Endometrial microvascular endothelial cells (primary cell): ENCODE data around the gene PRKACB. TPM values are rescaled to one million over a fixed set of nuclear protein-coding genes. Genes with fewer than 3 reads are reported as not detected.
"Not testable (repeated sequence)": the region's sequence is repeated elsewhere in the genome, so short reads cannot be mapped to it uniquely, and the experiment has no call there.

Experiments
- in situ Hi-C: cut with HindIII; loops from 2 replicates; pipeline ENCODE4 v1.10.0; 2017; ENCODE audit warnings: low sequenced_read_pairs, low pct_unique_long_range_greater_than_20kb; ENCODE audit errors: inconsistent ontology term
- total RNA-seq: library from RNA; depleted of rRNA; stranded (reverse); fragments of >200 nt; gene quantifications from one replicate; pipeline ENCODE4 v1.2.3, GENCODE V29; 2015; ENCODE audit errors: inconsistent ontology term

PRKACB gene
- 95.0 TPM for total RNA-seq

DNA sequence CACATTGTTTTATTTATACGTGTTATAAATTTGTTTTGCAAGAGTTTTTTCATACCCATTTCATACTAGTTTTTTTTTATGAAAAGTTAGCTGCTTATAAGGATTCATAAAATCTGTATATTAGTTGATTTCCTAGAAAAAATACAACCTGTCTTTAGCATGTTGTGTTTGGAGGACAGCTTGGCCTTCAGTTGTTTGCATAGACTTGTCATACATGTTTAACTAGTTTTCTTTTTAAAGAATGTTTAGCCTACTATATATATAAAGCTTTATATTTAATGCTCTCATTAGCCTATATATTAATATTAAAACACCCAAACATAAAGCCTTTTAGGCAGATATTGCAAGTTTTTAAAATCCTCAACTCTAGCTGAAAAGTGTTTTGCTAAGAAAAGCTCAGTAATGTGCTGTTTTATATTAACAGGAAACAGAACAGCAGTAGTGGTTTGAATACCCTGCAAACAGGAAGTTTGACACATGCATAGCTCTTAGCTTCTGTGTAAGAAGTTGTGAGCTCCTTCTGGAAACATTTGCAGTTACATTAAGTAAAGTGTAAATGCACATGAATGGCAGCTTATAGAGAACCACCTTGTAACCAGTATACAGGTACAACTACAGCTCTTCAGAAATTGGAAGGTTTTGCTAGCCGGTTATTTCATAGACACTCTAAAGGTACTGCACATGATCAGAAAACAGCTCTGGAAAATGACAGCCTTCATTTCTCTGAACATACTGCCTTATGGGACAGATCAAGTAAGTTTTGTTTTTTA lies at the start of gene PRKACB:
Gene PRKACB, plus strand, starts transcription at position 476 of the 770 bp plus-strand sequence. Its CDS starts 91 bp downstream, at position 567.
- in situ Hi-C loops: no loop called here

DNA sequence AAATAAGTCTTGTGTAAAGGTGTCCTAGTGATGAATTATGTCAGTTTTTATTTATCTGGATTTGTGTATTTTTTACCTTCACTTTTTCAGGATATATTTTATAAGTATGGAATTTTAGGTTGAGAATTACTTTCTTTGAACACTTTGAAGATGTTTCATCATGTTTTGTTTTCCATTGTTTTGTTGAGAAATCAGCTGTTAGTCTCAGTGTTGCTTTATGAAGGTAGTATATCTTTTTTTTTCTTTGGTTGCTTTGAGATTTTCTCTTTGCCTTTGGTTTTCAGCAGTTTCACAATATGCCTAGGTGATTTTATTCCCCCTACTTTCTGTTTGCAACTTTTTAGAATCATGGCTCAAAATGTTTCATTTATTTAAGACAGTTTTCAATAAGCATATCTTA lies 48.8 kb upstream of the PRKACB start:
- in situ Hi-C loops: no loop called here

- in situ Hi-C loops: no loop called here
Observed at GRCh38 chr1:84096176-84096575, 47.9 kb upstream of the PRKACB start.

GRCh38 chr1:84101204-84101603 lies 42.9 kb upstream of the PRKACB start:
- in situ Hi-C loops: no loop called here

GRCh38 chr1:84103197-84103992 lies 40.7 kb upstream of the PRKACB start:
- in situ Hi-C loops: no loop called here

GRCh38 chr1:84107538-84107937 lies 36.5 kb upstream of the PRKACB start:
- in situ Hi-C loops: not testable (repeated sequence)

GRCh38 chr1:84107955-84108354 lies 36.1 kb upstream of the PRKACB start:
- in situ Hi-C loops: no loop called here

DNA sequence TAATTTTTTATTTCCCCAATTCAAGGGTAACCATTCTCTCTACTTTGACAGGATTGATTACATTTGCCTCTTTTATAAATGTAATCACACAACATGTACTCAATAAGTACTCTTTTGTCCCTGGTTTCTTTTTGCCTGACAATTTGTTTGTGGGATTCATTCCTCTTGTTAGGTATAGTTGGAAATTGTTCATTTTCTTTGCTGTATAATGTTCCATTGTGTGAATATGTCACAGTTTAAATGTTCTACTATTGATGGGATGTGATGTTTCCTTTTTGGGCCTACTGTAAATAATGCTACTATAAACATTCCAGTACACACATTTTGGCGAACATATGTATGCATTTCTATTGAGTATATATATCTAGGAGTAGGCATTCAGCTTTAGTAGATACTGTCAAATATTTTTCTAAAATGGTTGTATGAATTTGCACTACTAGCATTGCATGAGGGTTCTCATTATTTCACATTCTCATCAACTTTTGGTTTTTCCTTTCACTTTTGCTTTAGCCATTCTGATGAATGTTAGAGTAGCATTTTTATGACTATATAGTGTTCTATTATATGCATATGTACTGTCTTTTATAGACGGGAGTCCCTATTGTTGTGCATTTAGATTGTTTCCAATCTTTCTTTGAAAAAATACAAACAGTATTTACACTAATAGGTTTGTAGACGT lies 35.0 kb upstream of the PRKACB start:
- in situ Hi-C loops: no loop called here

DNA sequence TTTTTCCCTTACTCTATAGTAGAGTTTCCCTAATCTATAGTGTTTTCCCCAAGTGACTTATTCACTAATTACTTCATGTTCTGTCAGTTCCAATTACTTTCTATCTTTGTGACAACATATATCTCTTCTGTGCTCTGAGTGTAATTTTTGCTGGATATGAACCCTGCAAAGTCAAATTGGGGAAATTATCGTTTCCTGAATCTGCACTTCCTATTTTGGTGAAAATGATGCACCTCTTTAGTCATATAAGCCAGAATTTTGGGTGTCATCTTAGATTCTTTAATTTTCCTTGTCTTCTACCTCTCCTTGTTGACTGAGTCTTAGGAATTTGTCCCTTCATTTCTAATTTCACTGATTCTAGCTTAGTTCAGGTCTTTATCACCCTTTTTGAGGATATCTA lies 33.4 kb upstream of the PRKACB start:
- in situ Hi-C loops: no loop called here

DNA sequence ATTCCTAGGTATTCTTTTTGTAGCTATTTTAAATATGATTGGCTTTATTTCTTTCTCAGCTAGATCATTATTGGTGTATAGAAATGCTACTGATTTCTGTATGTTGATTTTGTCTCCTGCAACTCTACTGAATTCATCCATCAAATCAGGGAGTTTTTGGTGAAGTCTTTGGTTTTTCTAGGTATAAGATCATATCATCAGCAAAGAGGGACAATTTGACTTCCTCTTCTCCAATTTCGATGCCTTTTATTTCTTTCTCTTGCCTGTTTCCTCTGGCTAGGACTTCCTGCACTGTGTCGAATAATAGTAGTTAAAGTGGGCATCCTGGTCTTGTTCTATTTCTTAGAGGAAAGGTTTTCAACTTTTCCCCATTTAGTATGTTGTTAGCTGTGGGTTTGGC lies 27.5 kb upstream of the PRKACB start:
- in situ Hi-C loops: no loop called here

GRCh38 chr1:84117868-84118267 lies 26.2 kb upstream of the PRKACB start:
- in situ Hi-C loops: no loop called here

- in situ Hi-C loops: no loop called here
Observed at GRCh38 chr1:84121360-84121759, 22.7 kb upstream of the PRKACB start.

GRCh38 chr1:84122780-84123382 lies 21.2 kb upstream of the PRKACB start:
- in situ Hi-C loops: no loop called here

GRCh38 chr1:84133479-84133878 lies 10.6 kb upstream of the PRKACB start:
- in situ Hi-C loops: no loop called here

- in situ Hi-C loops: no loop called here
Observed at GRCh38 chr1:84135341-84135740, 8.7 kb upstream of the PRKACB start.

GRCh38 chr1:84141182-84142003 lies 2.7 kb upstream of the PRKACB start:
- in situ Hi-C loops: no loop called here

DNA sequence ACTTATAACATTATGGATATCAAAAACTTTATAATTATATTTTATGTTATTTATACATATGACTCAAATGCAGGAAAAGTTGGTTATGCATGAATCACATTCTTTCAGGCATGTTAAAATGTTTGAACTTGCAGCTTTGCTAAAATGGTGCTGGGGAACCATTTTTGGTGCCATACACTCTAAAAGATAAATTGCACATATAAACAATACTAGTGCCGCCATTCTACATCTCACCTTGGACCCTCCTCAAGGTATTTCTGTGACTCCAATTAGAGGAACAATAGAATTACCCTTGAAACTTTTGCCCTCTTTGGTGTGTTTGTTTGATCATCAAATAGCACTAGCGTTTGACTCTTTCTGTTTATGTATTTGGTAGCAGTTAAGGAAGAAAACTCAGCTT lies 997 bp downstream of the PRKACB start:
- in situ Hi-C loops: no loop called here

DNA sequence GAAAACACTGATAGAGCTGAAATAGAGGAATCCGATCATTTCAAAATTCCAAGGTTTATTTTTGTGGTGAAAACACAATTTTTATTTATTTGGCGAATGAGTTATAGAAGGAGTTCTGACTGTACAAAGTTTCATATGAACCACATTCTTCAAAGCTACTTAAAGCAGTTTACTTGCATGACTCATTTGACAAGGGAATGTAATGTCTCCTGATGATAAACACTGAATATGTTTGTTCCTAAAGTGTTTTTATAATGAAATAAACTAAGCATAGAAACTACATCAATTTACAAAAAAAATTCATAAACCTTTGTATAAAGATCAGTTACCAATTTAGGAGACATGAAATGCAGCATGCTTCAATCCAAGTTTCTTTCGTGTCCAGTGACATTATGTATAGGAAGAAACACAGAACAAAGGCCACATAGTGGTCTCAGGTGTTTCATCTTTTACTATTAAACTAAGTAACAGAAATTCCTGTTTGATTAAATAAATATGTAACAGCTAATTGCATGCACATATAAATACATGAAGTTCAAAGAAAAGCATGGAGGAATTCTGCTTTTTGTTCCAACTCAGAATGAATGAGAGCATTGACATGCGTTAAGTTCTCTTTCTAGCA lies 2.5 kb downstream of the PRKACB start:
- in situ Hi-C loops: no loop called here
